Measurements from ENCODE around the gene ME1.
"Not testable (repeated sequence)": the region's sequence is repeated elsewhere in the genome, so short reads cannot be mapped to it uniquely, and the experiment has no call there.

The ME1 gene

GRCh38 chr6:83193747-83194566 lies 236.9 kb downstream of the ME1 start:
- FAIRE-seq (no peak), DNase-seq (ENCODE audit: insufficient read length, low spot score) (no peak)

GRCh38 chr6:83192871-83193746 lies 237.7 kb downstream of the ME1 start, which contains the start of the genes PGM3 and RWDD2A:
PGM3 (minus strand) TSS chr6:83193265; CDS start chr6:83191012, 2,253 bp downstream.
RWDD2A (plus strand) TSS chr6:83193357; CDS start chr6:83194452, 1,095 bp downstream.
- FAIRE-seq: peak; percentile 99
- DNase-seq (ENCODE audit: insufficient read length, low spot score): peak; percentile 95

- no peak for DNase-seq (ENCODE audit: insufficient read length, low spot score)
- FAIRE-seq: no peak
Observed at GRCh38 chr6:83192456-83192855, 238.4 kb downstream of the ME1 start.

GRCh38 chr6:83191974-83192373 lies 238.9 kb downstream of the ME1 start:
- FAIRE-seq; DNase-seq (ENCODE audit: insufficient read length, low spot score): not testable (repeated sequence)

GRCh38 chr6:83190626-83191025 lies 240.2 kb downstream of the ME1 start:
- FAIRE-seq (no peak), DNase-seq (ENCODE audit: insufficient read length, low spot score) (no peak)

- DNase-seq (ENCODE audit: insufficient read length, low spot score) (no peak), FAIRE-seq (no peak)
Observed at GRCh38 chr6:83188501-83188900, 242.3 kb downstream of the ME1 start.

GRCh38 chr6:83185096-83185495 lies 245.8 kb downstream of the ME1 start:
- FAIRE-seq (no peak), DNase-seq (ENCODE audit: insufficient read length, low spot score) (no peak)

GRCh38 chr6:83183082-83183828 lies 247.6 kb downstream of the ME1 start:
- DNase-seq (ENCODE audit: insufficient read length, low spot score) (no peak), FAIRE-seq (no peak)

- FAIRE-seq: no peak
Observed at GRCh38 chr6:83182114-83182513, 248.7 kb downstream of the ME1 start.

GRCh38 chr6:83180426-83180950 lies 250.4 kb downstream of the ME1 start:
- DNase-seq (ENCODE audit: insufficient read length, low spot score): no peak
- FAIRE-seq: no peak

More at GRCh38 chr6:83182114-83182513, 248.7 kb downstream of the ME1 start:
- DNase-seq (ENCODE audit: insufficient read length, low spot score): no peak

GRCh38 chr6:83176246-83176645 lies 254.6 kb downstream of the ME1 start:
- FAIRE-seq: no peak
- DNase-seq (ENCODE audit: insufficient read length, low spot score): no peak

- no peak for DNase-seq (ENCODE audit: insufficient read length, low spot score)
- FAIRE-seq: no peak
Observed at GRCh38 chr6:83169511-83169910, 261.3 kb downstream of the ME1 start.

- DNase-seq (ENCODE audit: insufficient read length, low spot score): no peak
- no peak for FAIRE-seq
Observed at GRCh38 chr6:83169106-83169505, 261.7 kb downstream of the ME1 start.

GRCh38 chr6:83168556-83168955 lies 262.3 kb downstream of the ME1 start:
- no peak for DNase-seq (ENCODE audit: insufficient read length, low spot score)
- FAIRE-seq: no peak

GRCh38 chr6:83167726-83168278 lies 263.0 kb downstream of the ME1 start:
- FAIRE-seq (no peak), DNase-seq (ENCODE audit: insufficient read length, low spot score) (no peak)

Data from GM19239 (cell line).